Anterior cingulate cortex (tissue), 58 donors: ENCODE data around the gene PADI2.

Source experiments
- DNase-seq, 58 donors: peaks; one replicate each; lab custom pipeline; 2025; lab: John Stamatoyannopoulos, UW

Gene PADI2

GRCh38 chr1:17141441-17142197 lies 22.4 kb upstream of the PADI2 start:
- DNase-seq, result peak in 1 of 58 donors; percentile 27

- DNase-seq, result no peak
Observed at GRCh38 chr1:17140279-17140678, 21.0 kb upstream of the PADI2 start.

GRCh38 chr1:17139637-17140036 lies 20.4 kb upstream of the PADI2 start:
- DNase-seq, result no peak

GRCh38 chr1:17137441-17137840 lies 18.2 kb upstream of the PADI2 start:
- no peak for DNase-seq

GRCh38 chr1:17136936-17137335 lies 17.7 kb upstream of the PADI2 start:
- no peak for DNase-seq

- no peak for DNase-seq
Observed at GRCh38 chr1:17136145-17136544, 16.9 kb upstream of the PADI2 start.

- no peak for DNase-seq
Observed at GRCh38 chr1:17135530-17135929, 16.3 kb upstream of the PADI2 start.

- DNase-seq, result no peak
Observed at GRCh38 chr1:17134724-17135123, 15.5 kb upstream of the PADI2 start.

- no peak for DNase-seq
Observed at GRCh38 chr1:17134034-17134433, 14.8 kb upstream of the PADI2 start.

GRCh38 chr1:17130138-17130635 lies 10.9 kb upstream of the PADI2 start:
- no peak for DNase-seq

- DNase-seq, result no peak
Observed at GRCh38 chr1:17128361-17128760, 9.1 kb upstream of the PADI2 start.

- peak in 54 of 58 donors; percentile 7 to 95 (median 68) for DNase-seq
Observed at GRCh38 chr1:17125756-17126237, 6.5 kb upstream of the PADI2 start.

- DNase-seq, result no peak
Observed at GRCh38 chr1:17123196-17124045, 4.2 kb upstream of the PADI2 start.

GRCh38 chr1:17122521-17123164 lies 3.4 kb upstream of the PADI2 start:
- no peak for DNase-seq

- DNase-seq, result no peak
Observed at GRCh38 chr1:17121881-17122280, 2.6 kb upstream of the PADI2 start.

- DNase-seq, result no peak
Observed at GRCh38 chr1:17120962-17121837, 1.9 kb upstream of the PADI2 start.

GRCh38 chr1:17120481-17120877 lies 1.2 kb upstream of the PADI2 start:
- no peak for DNase-seq

GRCh38 chr1:17119773-17120480 lies 676 bp upstream of the PADI2 start:
- peak in 6 of 58 donors; percentile 19 to 64 (median 46) for DNase-seq

GRCh38 chr1:17118706-17119075 lies 560 bp downstream of the PADI2 start:
- peak in 1 of 58 donors; percentile 25 for DNase-seq
